Progenitor cell of endocrine pancreas (in vitro differentiated cells): Measurements from ENCODE around the gene PRPF31. TPM values are rescaled to one million over a fixed set of nuclear protein-coding genes. Genes with fewer than 3 reads are reported as not detected.
A peak's percentile ranks its signal among the peaks of the same experiment; 100 is the strongest.

Experiments
- DNase-seq: peaks from one replicate; pipeline ENCODE4 v3.0.0; 2021; ENCODE audit warnings: low spot score; ENCODE audit not compliant: unreplicated experiment
- H3K27ac Mint-ChIP-seq: 2 replicates; pipeline ENCODE4 v1.8.0; 2021; ENCODE audit warnings: mild to moderate bottlenecking, moderate library complexity, mixed read lengths
- H3K27me3 Mint-ChIP-seq: 2 replicates; pipeline ENCODE4 v1.8.0; 2021; ENCODE audit warnings: mixed read lengths
- H3K36me3 Mint-ChIP-seq: 2 replicates; pipeline ENCODE4 v1.8.0; 2022; ENCODE audit warnings: mixed read lengths; ENCODE audit not compliant: insufficient read depth
- H3K4me1 Mint-ChIP-seq: 2 replicates; pipeline ENCODE4 v1.8.0; 2021; ENCODE audit warnings: low read depth, mixed read lengths
- H3K4me3 Mint-ChIP-seq: 2 replicates; pipeline ENCODE4 v1.8.0; 2021; ENCODE audit warnings: low read depth, mild to moderate bottlenecking, moderate library complexity, mixed read lengths
- H3K9me3 Mint-ChIP-seq: 2 replicates; pipeline ENCODE4 v1.8.0; 2021; ENCODE audit warnings: low read depth, mixed read lengths
- CTCF ChIP-seq: fragments of 200-600 bp; sonication (generic); IDR thresholded peaks from one replicate; pipeline ENCODE4 v1.5.0; 2021; ENCODE audit warnings: antibody characterized with exemption, mild to moderate bottlenecking; ENCODE audit not compliant: unreplicated experiment
- total RNA-seq: library from RNA; stranded (reverse); gene quantifications from 2 replicates; pipeline ENCODE4 v1.2.1, GENCODE V29; 2021

The PRPF31 gene
- total RNA-seq, 1 donor from 2014 or later = 71.3 TPM

GRCh38 chr19:54104998-54105715, 10.4 kb upstream of the PRPF31 start:
- Mint-ChIP-seq H3K9me3 (no peaks in the 10 kb centered on the region), H3K36me3 (peaks cover 10% of the 10 kb centered on the region), H3K27me3 (no peaks in the 10 kb centered on the region), H3K4me1 (peaks cover 3% of the 10 kb centered on the region), H3K4me3 (peak overlapping the region; percentile 48), H3K27ac (no peak overlapping the region)
- no peak for TF ChIP-seq CTCF
- no peak for DNase-seq

- Mint-ChIP-seq H3K27ac (no peak overlapping the region), H3K4me3 (peak overlapping the region; percentile 1), H3K27me3 (no peaks in the 10 kb centered on the region), H3K4me1 (peaks cover 3% of the 10 kb centered on the region), H3K9me3 (no peaks in the 10 kb centered on the region), H3K36me3 (peaks cover 13% of the 10 kb centered on the region)
- DNase-seq = no peak
- no peak for TF ChIP-seq CTCF
Observed at GRCh38 chr19:54105796-54106195, 9.8 kb upstream of the PRPF31 start.

GRCh38 chr19:54106716-54107115, 8.8 kb upstream of the PRPF31 start:
- Mint-ChIP-seq H3K27me3 (no peaks in the 10 kb centered on the region), H3K27ac (no peak overlapping the region), H3K4me1 (peaks cover 3% of the 10 kb centered on the region), H3K9me3 (no peaks in the 10 kb centered on the region), H3K4me3 (no peak overlapping the region), H3K36me3 (peaks cover 14% of the 10 kb centered on the region)
- DNase-seq = no peak
- TF ChIP-seq CTCF = no peak

GRCh38 chr19:54107876-54108490, 7.6 kb upstream of the PRPF31 start:
- no peaks in the 10 kb centered on the region for H3K9me3 Mint-ChIP-seq
- no peak overlapping the region for H3K27ac Mint-ChIP-seq
- H3K4me3 Mint-ChIP-seq = no peak overlapping the region
- peaks cover 3% of the 10 kb centered on the region for H3K4me1 Mint-ChIP-seq
- H3K36me3 Mint-ChIP-seq = peaks cover 16% of the 10 kb centered on the region
- TF ChIP-seq CTCF = no peak
- no peak for DNase-seq
- no peaks in the 10 kb centered on the region for H3K27me3 Mint-ChIP-seq

GRCh38 chr19:54108496-54108895, 7.1 kb upstream of the PRPF31 start:
- Mint-ChIP-seq H3K4me3 (no peak overlapping the region), H3K27ac (no peak overlapping the region), H3K9me3 (no peaks in the 10 kb centered on the region), H3K4me1 (no peaks in the 10 kb centered on the region), H3K36me3 (peaks cover 16% of the 10 kb centered on the region), H3K27me3 (no peaks in the 10 kb centered on the region)
- no peak for TF ChIP-seq CTCF
- DNase-seq = no peak
